ENCODE data around the gene OR51B5. TPM values are rescaled to one million over a fixed set of nuclear protein-coding genes. Genes with fewer than 3 reads are reported as not detected.
"Not testable (repeated sequence)": the region's sequence is repeated elsewhere in the genome, so short reads cannot be mapped to it uniquely, and the experiment has no call there.

Gene OR51B5
- total RNA-seq, 1 donor from 2014 or later, result 0.20 TPM

- no peak for TF ChIP-seq CTCF (IDR thresholded peaks at IDR 0.05)
- no peaks in the 10 kb centered on the region for H3K4me1 Mint-ChIP-seq (ENCODE audit: low read depth)
- peaks cover 2% of the 10 kb centered on the region for H3K9me3 Mint-ChIP-seq (ENCODE audit: low read depth)
- no peaks in the 10 kb centered on the region for H3K36me3 Mint-ChIP-seq (ENCODE audit: low read depth)
- no peak overlapping the region for H3K4me3 Mint-ChIP-seq (ENCODE audit: unreplicated experiment)
- DNase-seq (ENCODE audit: low spot score), result no peak
- peaks cover 14% of the 10 kb centered on the region for H3K27me3 Mint-ChIP-seq (ENCODE audit: low read depth)
- no peak overlapping the region for H3K27ac Mint-ChIP-seq (ENCODE audit: unreplicated experiment)
Observed at GRCh38 chr11:5298451-5298850, 44.9 kb downstream of the OR51B5 start.

- DNase-seq (ENCODE audit: low spot score), result no peak
- Mint-ChIP-seq H3K4me3 (ENCODE audit: unreplicated experiment) (no peak overlapping the region), H3K4me1 (ENCODE audit: low read depth) (no peaks in the 10 kb centered on the region), H3K9me3 (ENCODE audit: low read depth) (peaks cover 2% of the 10 kb centered on the region), H3K27ac (ENCODE audit: unreplicated experiment) (no peak overlapping the region), H3K27me3 (ENCODE audit: low read depth) (peaks cover 14% of the 10 kb centered on the region), H3K36me3 (ENCODE audit: low read depth) (no peaks in the 10 kb centered on the region)
- no peak for TF ChIP-seq CTCF (IDR thresholded peaks at IDR 0.05)
Observed at GRCh38 chr11:5297721-5298323, 45.5 kb downstream of the OR51B5 start.

- H3K27me3 Mint-ChIP-seq (ENCODE audit: low read depth), result peaks cover 11% of the 10 kb centered on the region
- H3K36me3 Mint-ChIP-seq (ENCODE audit: low read depth); DNase-seq (ENCODE audit: low spot score); H3K4me1 Mint-ChIP-seq (ENCODE audit: low read depth); H3K4me3 Mint-ChIP-seq (ENCODE audit: unreplicated experiment); H3K27ac Mint-ChIP-seq (ENCODE audit: unreplicated experiment); H3K9me3 Mint-ChIP-seq (ENCODE audit: low read depth): not testable (repeated sequence)
Observed at GRCh38 chr11:5294342-5294995, 48.9 kb downstream of the OR51B5 start.

DNA sequence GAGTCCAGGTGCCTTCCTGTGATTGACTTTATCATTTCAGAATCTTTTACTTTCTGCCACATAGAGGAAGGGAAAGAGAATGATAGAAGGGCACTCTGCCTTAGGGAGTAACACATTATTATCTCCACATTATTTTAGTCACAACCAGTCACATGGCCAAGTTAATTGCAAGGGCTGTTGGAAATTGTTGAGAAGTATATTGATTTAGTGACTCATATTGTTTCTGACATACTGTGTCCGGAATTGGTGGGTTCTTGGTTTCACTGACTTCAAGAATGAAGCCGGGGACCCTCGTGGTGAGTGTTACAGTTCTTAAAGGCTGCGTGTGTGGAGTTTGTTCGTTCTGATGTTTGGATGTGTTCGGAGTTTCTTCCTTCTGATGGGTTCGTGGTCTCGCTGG, 50.3 kb downstream of the OR51B5 start:
- TF ChIP-seq CTCF (IDR thresholded peaks at IDR 0.05), result no peak
- Mint-ChIP-seq H3K27ac (ENCODE audit: unreplicated experiment) (no peak overlapping the region), H3K4me3 (ENCODE audit: unreplicated experiment) (no peak overlapping the region), H3K9me3 (ENCODE audit: low read depth) (no peaks in the 10 kb centered on the region), H3K36me3 (ENCODE audit: low read depth) (no peaks in the 10 kb centered on the region), H3K4me1 (ENCODE audit: low read depth) (no peaks in the 10 kb centered on the region), H3K27me3 (ENCODE audit: low read depth) (peaks cover 11% of the 10 kb centered on the region)
- no peak for DNase-seq (ENCODE audit: low spot score)

Other genes starting within 250 kb of the OR51B5 start
- not detected in 3 replicates for gene OR52A5, start 205.2 kb downstream of the OR51B5 start, total RNA-seq
- gene OR52A1, start 188.8 kb downstream of the OR51B5 start, total RNA-seq, result not detected in 3 replicates
- not detected in 3 replicates for gene OR51V1, start 142.8 kb downstream of the OR51B5 start, total RNA-seq
- gene HBB, start 116.5 kb downstream of the OR51B5 start, total RNA-seq, result not detected in 3 replicates
- not detected in 3 replicates for gene HBD, start 109.0 kb downstream of the OR51B5 start, total RNA-seq
- not detected in 3 replicates for gene HBG1, start 93.7 kb downstream of the OR51B5 start, total RNA-seq
- gene HBG2, start 88.7 kb downstream of the OR51B5 start, total RNA-seq, result not detected in 3 replicates
- not detected in 3 replicates for gene HBE1, start 73.6 kb downstream of the OR51B5 start, total RNA-seq
- gene OR51B4, start 41.6 kb downstream of the OR51B5 start, total RNA-seq, result not detected in 3 replicates
- not detected in 3 replicates for gene OR51B2, start 19.2 kb downstream of the OR51B5 start, total RNA-seq
- not detected in 3 replicates for gene OR51B6, start 8.0 kb upstream of the OR51B5 start, total RNA-seq
- gene OR51M1, start 40.3 kb upstream of the OR51B5 start, total RNA-seq, result not detected in 3 replicates
- gene OR51Q1, start 78.6 kb upstream of the OR51B5 start, total RNA-seq, result not detected in 3 replicates
- gene OR51I1, start 98.0 kb upstream of the OR51B5 start, total RNA-seq, result 0.46 TPM in 1 of 3 replicates, not detected in the others
- not detected in 3 replicates for gene OR51I2, start 105.8 kb upstream of the OR51B5 start, total RNA-seq
- not detected in 3 replicates for gene OR52D1, start 145.2 kb upstream of the OR51B5 start, total RNA-seq
- gene UBQLN3, start 166.4 kb upstream of the OR51B5 start, total RNA-seq, result 0.13 to 0.31 TPM in 2 of 3 replicates, not detected in the other
- gene UBQLNL, start 173.2 kb upstream of the OR51B5 start, total RNA-seq, result 0.22 to 0.41 TPM (median 0.23 TPM) in 3 replicates
- gene OR52H1, start 205.0 kb upstream of the OR51B5 start, total RNA-seq, result 0.39 TPM in 1 of 3 replicates, not detected in the others
- not detected in 3 replicates for gene OR52B6, start 237.4 kb upstream of the OR51B5 start, total RNA-seq

Measured in chondrocyte (in vitro differentiated cells).